Activated CD4-positive, alpha-beta T cell treated with anti-CD3 and anti-CD28 coated beads, Interleukin-2, Interleukin-4, amounts not matched to agents 100 ng/mL and 50 ng/mL, durations not matched to agents 16 hours and 8 hours (primary cell): Measurements from ENCODE around the gene GPR62.
"Not testable (repeated sequence)": the region's sequence is repeated elsewhere in the genome, so short reads cannot be mapped to it uniquely, and the experiment has no call there.

Experiments used
- DNase-seq: peaks from one replicate; pipeline ENCODE4 v3.0.0-alpha.2; 2020; ENCODE audit warnings: low spot score

The GPR62 gene

DNA sequence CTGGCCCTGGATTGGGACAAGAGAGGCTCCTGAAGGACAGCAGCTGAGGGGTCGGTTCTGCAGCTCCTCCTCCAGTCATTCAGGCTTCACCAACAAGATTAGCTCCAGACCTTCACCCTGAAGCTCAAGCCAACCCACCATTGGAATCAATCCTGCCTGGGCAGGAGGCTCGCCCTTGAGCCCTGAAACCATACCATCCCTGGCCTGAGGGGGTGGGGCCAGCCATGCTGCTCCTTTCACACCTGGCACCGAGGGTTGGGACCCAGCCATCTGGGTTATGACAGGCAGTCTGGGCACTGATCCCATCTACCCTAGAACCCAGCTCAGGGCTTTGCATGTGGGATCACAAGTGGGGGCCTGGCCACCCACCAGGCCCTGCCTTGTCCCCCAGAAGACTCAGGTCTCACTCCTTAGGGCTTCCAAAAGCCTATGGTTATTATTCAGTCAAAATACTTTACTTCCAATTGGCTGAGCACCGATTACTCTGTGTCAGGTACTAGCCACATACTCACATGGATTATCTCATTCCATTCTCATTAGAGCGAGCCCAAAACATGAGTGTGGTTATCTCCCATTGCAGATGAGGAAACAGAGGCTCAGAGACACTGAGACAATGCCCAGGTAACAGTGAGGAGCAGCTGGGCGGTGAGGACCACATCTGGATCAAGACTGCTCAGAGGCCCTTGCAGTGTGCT, 15.6 kb downstream of the GPR62 start:
- DNase-seq, result no peak

DNA sequence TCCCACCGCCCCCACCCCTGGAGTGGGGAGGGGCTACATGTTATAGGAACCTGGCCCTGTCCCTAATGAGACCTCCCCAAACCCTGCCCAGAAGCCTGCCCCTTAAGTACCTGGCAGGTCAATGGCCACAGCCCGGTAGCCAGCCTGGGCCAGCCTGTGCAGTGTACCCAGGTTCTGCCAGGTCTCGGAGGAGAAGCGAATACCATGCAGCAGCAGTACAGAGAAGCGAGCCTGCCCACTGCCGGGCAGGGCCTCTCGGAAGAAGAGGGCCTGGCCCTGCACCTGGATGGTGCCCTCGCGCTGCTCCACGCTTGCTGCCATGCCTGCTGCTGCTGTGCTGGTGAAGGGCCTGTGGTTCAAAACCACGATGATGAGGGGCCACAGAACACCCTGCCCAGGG, 16.2 kb downstream of the GPR62 start:
- DNase-seq, result no peak

DNA sequence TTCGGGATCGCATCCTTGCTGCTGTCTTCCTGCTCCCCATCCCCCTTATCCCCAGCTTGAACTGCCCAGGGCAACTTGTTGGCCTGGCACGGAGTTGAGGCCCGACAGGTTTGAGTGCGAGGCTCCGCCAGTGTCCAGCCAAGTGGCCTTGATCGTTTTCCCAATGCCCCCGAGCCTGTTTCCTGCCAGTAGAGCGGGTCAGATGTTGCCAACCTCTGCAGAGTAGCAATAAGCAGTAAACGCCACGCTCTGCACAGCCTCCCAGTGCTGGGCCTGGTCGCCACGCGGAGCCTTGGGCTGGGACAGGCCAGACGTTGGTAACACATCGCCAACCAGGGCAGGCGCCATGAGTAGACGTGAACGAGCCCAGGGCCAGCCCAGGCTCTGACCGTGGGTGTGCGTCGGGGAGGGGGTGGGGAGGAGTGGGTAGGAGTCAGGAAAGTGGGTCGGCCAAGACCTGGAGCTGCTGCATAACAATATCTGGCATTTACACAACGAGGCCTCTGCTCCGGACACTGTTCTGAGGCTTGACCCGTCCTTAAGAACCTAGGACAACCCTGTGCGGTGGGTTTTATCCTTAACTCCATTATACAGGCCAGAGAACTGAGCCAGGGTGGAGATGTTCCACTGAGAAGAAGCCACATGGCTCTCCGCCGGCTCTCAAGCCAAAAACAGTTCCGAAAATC, 19.2 kb downstream of the GPR62 start:
- DNase-seq, result no peak

DNA sequence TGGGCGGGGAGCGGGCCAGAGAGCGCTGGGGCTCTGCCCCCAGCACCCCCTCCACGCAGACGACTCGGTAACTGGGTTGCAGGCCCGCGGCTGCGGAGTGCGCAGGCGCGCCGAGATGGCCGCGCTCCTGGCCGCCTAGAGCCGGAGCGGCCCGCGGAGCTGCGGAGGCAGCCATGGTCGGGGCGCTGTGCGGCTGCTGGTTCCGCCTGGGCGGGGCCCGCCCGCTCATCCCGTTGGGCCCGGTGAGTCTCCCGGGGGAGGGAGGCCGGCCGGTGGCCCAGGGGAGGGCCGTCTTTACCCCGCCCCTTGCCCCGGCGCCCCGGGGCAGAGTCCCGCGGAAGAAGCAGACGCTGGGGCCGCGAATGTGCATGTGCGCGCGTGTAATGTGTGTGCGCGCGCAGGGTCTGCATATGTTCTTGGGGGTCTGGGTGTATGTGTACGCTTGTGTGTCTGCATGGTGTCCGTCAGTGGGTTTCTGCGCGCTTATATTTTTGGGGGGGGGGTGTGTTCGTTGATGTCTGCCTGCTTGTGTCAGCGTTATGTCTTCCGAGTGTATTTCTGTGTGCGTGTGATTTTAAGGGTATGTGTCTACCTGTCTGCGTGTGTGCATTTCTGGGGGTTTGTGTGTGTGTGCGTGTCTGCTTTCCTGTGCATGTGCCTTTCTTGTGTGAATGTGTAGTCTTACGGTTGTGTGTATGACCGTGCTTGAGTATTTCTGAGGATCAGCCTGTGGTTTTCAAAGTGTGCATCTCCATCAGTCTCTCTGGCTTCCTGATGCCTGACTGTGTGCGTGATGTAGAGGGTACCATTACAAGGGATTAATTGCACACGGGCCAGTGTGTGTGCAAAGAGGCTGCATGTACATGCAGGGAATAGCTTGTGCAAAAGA, 20.0 kb downstream of the GPR62 start, which contains the start of gene ABHD14A:
ABHD14A (plus strand) TSS at position 102 of the 889 bp plus-strand sequence; CDS start at position 174, 72 bp downstream.
- peak; percentile 70 for DNase-seq

DNA sequence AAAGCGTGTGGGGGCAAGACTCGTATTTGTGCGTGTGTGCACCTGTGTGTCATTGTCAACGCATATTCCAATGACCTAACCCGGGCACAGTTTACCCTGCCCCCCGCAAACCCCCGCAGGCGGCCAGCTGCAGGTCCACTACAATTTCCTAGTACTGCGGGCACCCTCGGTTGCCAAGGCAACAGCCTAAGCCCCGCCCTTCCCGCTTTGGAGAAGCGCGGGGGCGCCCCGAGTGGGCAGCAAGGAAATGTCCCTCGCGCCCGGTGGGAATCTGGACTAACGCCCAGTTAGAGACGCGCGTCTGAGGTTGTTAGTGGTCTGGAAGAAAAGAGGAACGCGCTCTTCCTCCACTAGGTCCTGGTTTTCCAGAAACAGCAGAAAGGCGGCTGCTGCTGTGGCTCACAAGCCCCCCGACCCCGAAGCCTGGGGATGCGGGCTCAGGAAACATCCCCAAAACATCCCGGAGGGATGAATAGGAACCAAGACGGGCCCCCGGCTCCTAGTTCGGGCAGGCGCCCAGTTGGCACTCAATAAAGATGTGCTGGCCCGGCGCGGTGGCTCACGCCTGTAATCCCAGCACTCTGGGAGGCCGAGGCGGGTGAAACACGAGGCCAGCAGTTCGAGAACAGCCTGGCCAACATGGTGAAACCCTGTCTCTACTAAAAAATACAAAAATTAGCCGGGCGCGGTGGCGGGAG, 20.8 kb downstream of the GPR62 start:
- DNase-seq, result no peak

DNA sequence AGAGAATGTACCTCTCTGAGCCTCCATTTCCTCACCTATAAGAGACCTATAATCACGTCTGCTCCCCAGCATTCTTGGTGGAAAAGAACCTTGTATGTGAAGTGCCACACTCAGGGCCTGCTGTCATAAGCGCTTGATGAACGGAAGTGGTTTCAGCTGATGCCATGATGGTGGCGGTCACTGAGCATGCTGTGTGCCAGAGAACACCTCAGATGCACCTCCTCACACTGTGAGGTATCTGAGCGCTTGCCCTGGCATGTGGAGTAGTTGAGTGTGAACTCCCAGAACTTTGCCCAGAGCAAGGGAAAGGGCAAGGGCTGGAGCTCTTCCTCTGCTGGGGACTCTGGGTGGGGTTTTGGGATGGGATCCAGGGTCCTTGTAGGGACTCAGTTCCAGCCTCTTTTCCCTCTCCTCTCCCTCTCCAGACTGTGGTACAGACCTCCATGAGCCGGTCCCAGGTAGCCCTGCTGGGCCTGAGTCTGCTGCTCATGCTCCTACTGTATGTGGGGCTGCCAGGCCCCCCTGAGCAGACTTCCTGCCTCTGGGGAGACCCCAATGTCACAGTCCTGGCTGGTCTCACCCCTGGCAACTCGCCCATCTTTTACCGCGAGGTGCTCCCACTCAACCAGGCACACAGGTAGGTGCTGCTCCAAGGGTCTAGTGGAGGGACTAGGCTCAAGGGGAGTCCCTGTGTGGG, 22.4 kb downstream of the GPR62 start:
- no peak for DNase-seq

DNA sequence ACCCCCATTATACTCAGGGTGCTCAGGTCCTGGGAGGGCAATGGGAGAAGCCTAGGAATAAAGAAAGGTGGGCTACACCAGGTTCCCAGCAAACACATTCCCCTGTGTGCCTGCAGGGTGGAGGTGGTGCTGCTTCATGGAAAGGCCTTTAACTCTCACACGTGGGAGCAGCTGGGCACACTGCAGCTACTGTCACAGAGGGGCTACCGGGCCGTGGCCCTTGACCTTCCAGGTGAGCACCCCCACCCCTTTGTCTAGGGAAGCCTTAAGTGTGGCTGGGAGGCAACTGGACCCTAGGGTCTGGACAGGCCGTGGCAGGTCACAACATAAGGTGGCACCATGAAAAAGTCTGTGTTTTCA, 22.9 kb downstream of the GPR62 start:
- no peak for DNase-seq

DNA sequence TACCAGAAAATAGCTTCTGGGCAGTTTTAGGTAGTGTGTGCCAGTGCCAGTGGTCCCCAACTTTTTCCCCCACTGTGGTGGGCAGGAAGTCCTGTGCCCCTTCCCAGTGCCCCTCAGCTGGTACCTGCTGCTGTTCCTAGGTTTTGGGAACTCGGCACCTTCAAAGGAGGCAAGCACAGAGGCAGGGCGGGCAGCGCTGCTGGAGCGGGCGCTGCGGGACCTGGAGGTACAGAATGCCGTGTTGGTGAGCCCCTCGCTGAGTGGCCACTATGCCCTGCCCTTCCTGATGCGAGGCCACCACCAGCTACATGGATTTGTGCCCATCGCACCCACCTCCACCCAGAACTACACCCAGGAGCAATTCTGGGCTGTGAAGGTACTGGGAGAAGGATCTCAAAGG, 25.1 kb downstream of the GPR62 start:
- DNase-seq, result no peak

DNA sequence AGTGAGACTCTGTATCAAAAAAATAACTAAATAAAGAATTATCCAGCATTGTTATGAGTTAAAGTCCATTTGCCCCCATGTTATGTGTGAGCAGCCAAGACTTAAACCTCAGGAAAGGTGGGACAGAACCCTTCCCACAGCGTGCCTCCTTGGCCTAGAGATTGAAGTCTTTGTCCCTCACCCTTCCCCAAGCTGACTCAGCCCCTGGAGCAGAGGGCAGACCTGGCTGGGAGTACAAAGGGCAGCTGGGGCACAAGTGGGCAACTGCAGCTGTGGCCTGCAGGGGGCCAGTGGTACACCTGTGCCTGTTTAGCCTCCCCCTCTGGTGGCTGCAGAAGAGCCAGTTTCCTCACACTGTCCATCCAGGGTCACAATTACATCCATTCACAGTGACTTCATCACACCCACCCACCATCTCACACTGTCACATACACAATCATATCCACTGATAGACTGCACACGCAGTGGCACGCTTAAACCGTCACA, 27.2 kb downstream of the GPR62 start:
- peak; percentile 42 for DNase-seq

DNA sequence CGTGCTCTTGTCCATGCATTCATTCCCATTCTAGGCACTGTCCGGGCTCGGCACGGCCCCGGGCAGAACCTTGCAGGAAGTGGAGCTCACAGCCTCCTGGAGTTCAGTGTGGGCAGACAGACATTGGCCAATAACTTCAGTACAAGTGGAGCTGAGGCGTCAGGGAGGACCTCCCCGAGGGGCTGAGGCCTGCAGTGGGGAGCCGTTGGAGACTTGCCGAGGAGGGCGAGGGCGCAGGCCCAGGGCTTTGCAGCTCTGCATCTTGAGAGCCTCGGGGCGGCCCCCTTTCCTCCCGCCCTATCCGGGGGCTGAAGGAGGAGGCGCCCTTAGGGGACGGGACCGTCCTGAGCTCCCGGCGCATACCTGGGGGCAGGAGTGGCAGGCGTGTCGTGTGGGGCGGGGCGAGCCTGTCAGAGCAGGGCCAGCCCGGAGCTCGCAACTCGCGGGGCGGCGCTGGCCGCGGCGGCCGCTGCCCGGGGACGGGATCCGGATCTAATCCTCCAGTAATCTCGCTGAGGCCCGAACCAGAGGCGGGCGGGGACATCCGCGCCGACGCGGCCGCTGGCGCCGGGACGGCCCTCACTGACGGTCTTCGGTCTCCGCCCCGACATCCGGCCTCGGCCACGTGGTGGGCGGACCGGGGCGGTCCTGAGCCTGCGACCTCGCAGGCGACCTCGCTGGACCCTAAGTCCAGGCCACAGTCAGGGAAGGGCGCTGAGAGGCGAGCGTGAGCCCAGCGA, 27.8 kb downstream of the GPR62 start, which contains the start of gene ACY1:
ACY1 (plus strand) TSS at position 698 of the 740 bp plus-strand sequence. CDS start 530 bp downstream, outside the sequence.
- peak; percentile 68 for DNase-seq

DNA sequence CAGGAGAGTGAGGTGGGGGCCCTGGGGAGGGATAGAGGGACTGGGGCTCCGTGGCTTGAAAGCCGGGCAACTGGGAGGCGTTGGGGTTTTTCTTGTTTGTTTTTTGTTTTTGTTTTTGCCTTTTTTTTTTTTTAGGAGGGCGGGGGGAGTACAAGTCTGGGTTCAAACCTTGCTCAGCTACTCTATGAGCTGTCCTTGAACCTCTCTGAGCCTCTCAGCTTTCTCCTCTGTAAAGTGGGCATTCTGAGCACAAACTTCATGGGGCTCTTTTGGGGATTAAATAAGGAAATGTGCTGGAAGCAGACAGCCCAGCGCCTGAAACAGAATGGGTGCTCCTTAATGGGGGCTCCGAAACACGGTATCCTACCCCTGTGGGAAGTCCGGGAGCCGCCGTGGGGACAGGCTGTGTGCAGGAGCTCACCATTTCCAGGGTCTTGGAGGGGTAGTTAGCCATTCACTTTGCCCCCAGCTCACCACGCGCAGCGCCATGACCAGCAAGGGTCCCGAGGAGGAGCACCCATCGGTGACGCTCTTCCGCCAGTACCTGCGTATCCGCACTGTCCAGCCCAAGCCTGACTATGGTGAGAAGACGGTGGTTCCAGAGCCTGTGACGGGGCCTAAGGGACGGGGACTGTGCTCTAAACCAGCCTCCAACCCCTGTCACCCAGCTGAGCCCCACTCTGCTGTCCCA, 28.5 kb downstream of the GPR62 start:
- no peak for DNase-seq

DNA sequence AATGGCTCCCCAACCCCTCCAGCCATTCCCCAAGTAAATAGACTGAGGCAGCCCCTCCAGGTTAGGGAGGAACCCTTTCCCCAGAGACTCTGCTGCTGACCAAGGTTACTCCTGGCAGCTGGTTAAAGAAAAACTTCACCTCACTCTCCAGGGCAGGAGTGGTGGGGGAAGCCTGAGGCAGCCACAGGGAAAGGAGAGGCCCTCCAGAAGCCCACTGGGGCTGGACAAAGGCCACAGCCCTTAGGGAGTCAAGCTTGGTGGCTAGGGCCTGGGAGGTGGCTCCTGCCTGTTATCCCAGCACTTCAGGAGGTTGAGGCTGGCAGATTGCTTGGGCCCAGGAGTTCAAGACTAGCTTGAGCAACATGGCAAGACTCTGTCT, 29.1 kb downstream of the GPR62 start:
- no peak for DNase-seq

DNA sequence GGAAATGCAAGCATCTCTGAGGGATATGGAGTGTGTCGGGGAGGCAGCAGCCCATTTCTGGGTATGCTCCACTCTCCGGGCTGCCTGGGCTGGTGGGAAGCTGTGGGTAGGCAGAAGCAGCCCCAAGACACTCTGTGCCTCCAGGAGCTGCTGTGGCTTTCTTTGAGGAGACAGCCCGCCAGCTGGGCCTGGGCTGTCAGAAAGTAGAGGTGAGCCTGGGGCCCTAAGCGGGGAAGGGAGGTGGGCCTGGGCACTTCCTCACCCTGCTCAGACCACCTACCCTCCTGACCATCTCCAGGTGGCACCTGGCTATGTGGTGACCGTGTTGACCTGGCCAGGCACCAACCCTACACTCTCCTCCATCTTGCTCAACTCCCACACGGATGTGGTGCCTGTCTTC, 29.9 kb downstream of the GPR62 start:
- DNase-seq, result no peak

DNA sequence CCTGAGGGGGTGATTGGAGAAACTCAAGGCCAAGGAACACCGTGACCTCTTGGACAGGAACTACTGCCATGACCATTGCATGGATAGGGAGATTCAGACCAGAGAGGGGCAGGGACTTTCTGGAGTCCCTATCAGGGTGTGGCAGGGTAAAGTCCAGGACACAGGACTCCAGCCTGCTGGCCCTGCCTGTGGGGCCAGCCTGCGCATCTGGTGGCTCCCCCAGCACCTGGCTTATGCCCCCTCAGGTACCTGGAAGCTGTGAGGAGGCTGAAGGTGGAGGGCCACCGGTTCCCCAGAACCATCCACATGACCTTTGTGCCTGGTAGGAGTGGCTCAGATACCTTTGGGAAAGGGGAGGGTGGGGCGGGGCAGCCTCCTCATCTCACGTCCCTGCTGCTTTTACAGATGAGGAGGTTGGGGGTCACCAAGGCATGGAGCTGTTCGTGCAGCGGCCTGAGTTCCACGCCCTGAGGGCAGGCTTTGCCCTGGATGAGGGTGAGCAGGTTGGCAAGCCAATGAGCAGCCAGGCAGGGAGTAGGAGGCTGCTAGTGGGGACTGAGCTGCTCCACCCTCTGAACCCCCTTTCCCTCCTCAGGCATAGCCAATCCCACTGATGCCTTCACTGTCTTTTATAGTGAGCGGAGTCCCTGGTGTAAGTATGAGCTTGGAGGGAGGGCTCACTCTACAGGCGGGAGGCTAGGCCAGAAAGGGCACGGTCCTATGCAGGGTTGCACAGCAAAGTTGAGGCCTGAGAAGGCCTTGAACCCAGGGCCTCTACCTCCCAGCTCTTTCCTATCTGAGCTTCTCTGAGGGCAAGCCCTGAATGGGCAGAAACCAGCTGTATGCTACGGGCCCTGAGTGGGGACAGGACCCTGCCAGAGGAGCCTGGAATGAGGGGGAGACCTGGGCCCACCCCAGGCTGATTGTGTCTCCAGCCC, 31.1 kb downstream of the GPR62 start:
- DNase-seq, result no peak

DNA sequence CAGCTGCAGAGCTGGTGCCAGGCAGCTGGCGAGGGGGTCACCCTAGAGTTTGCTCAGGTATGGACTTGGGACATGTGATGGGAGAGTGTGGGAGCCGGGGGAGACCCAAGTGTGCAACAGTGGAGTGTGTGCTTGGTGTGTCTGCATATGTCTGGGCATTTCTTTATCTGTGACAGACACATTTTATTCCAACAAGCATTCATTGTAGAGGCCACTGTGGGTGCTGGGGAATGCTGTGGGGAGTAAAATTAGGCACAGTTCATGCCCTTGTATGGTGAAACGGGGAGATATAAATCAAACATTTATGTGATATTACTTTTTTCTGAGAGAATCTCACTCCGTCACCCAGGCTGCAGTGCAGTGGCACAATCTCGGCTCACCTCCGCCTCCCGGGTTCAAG, 32.4 kb downstream of the GPR62 start:
- no peak for DNase-seq

DNA sequence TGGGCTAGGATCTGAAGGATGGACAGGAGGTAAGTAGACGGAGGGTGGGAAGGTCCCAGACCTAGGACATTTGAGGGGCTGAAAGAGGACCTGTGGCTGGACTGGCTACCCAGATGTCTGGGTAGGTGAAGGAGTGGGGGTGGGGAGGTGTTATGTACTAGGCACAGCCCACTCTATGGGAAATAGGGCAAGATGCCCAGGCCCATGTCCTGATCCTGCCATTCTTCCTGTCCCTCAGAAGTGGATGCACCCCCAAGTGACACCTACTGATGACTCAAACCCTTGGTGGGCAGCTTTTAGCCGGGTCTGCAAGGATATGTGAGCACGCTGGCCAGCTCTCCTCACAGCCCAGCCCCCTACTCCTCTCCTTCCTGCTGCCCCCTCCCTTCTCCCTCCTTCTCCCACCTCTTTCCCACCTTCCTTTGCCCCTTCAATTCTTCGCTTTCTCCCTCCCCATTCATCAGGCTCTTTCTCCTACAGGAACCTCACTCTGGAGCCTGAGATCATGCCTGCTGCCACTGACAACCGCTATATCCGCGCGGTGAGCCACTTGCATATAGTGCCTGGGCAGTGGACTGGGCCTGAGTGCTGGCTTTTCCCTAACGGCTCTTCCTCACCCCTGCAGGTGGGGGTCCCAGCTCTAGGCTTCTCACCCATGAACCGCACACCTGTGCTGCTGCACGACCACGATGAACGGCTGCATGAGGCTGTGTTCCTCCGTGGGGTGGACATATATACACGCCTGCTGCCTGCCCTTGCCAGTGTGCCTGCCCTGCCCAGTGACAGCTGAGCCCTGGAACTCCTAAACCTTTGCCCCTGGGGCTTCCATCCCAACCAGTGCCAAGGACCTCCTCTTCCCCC, 33.3 kb downstream of the GPR62 start:
- no peak for DNase-seq

DNA sequence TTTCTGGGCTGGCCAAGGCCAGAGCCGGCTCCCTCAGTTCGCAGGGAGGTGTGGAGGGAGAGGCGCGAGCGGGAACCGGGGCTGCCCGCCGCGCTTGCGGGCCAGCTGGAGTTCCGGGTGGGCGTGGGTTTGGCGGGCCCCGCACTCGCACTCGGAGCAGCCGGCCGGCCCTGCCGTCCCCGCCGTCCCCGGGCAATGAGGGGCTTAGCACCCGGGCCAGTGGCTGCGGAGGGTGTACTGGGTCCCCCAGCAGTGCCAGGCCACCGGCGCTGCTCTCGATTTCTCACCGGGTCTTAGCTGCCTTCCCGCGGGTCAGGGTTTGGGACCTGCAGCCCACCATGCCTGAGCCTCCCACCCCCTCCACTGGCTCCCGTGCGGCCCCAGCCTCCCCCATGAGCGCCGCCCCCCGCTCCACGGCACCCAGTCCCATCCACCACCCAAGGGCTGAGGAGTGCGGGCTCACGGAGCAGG, 35.4 kb downstream of the GPR62 start:
- not testable (repeated sequence) for DNase-seq
